ENCODE results near the gene H6PD. TPM values are rescaled to one million over a fixed set of nuclear protein-coding genes. Genes with fewer than 3 reads are reported as not detected.
A peak's percentile ranks its signal among the peaks of the same experiment; 100 is the strongest.

Gene H6PD
- total and polyA plus RNA-seq, 9 of the 15 experiments (the other 6 are each of a cell fraction or from before 2014, with no cell fraction given) = 0.04 to 2.5 (median 0.95) TPM

GRCh38 chr1:9293533-9294404, 59.2 kb downstream of the H6PD start (continued):
- no peak for TF ChIP-seq TCF15 (CRISPR knock-in tag; IDR thresholded peaks at IDR 0.05)
- peak; percentile 14 to 48; a peak in 2 of 4 replicates for TF ChIP-seq MCM7 (IDR thresholded peaks at IDR 0.05)
- no peak for TF ChIP-seq ZNF778 (CRISPR knock-in tag; IDR thresholded peaks at IDR 0.05)
- TF ChIP-seq, protein P1, sequence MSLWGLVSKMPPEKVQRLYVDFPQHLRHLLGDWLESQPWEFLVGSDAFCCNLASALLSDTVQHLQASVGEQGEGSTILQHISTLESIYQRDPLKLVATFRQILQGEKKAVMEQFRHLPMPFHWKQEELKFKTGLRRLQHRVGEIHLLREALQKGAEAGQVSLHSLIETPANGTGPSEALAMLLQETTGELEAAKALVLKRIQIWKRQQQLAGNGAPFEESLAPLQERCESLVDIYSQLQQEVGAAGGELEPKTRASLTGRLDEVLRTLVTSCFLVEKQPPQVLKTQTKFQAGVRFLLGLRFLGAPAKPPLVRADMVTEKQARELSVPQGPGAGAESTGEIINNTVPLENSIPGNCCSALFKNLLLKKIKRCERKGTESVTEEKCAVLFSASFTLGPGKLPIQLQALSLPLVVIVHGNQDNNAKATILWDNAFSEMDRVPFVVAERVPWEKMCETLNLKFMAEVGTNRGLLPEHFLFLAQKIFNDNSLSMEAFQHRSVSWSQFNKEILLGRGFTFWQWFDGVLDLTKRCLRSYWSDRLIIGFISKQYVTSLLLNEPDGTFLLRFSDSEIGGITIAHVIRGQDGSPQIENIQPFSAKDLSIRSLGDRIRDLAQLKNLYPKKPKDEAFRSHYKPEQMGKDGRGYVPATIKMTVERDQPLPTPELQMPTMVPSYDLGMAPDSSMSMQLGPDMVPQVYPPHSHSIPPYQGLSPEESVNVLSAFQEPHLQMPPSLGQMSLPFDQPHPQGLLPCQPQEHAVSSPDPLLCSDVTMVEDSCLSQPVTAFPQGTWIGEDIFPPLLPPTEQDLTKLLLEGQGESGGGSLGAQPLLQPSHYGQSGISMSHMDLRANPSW (CRISPR knock-in tag; IDR thresholded peaks at IDR 0.05) = no peak
- TF ChIP-seq, protein P2, sequence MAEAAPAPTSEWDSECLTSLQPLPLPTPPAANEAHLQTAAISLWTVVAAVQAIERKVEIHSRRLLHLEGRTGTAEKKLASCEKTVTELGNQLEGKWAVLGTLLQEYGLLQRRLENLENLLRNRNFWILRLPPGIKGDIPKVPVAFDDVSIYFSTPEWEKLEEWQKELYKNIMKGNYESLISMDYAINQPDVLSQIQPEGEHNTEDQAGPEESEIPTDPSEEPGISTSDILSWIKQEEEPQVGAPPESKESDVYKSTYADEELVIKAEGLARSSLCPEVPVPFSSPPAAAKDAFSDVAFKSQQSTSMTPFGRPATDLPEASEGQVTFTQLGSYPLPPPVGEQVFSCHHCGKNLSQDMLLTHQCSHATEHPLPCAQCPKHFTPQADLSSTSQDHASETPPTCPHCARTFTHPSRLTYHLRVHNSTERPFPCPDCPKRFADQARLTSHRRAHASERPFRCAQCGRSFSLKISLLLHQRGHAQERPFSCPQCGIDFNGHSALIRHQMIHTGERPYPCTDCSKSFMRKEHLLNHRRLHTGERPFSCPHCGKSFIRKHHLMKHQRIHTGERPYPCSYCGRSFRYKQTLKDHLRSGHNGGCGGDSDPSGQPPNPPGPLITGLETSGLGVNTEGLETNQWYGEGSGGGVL (CRISPR knock-in tag; IDR thresholded peaks at IDR 0.05) = no peak
- peak; percentile 86 for TF ChIP-seq ARHGAP35 (IDR thresholded peaks at IDR 0.05; ENCODE audit: partially characterized antibody)
- TF ChIP-seq, protein P3, sequence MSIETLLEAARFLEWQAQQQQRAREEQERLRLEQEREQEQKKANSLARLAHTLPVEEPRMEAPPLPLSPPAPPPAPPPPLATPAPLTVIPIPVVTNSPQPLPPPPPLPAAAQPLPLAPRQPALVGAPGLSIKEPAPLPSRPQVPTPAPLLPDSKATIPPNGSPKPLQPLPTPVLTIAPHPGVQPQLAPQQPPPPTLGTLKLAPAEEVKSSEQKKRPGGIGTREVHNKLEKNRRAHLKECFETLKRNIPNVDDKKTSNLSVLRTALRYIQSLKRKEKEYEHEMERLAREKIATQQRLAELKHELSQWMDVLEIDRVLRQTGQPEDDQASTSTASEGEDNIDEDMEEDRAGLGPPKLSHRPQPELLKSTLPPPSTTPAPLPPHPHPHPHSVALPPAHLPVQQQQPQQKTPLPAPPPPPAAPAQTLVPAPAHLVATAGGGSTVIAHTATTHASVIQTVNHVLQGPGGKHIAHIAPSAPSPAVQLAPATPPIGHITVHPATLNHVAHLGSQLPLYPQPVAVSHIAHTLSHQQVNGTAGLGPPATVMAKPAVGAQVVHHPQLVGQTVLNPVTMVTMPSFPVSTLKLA (conservative IDR thresholded peaks at IDR 0.05) = no peak
- peak; percentile 88 for TF ChIP-seq HLTF (IDR thresholded peaks at IDR 0.05)
- TF ChIP-seq POLR3G (IDR thresholded peaks at IDR 0.05; ENCODE audit: extremely low read depth, insufficient read length, insufficient replicate concordance) = no peak
- no peak for TF ChIP-seq SIRT6 (IDR thresholded peaks at IDR 0.05; ENCODE audit: low read depth, low read length)
- TF ChIP-seq ZNF282 (CRISPR knock-in tag; IDR thresholded peaks at IDR 0.05) = no peak
- TF ChIP-seq DPF2 (IDR thresholded peaks at IDR 0.05) = peak; percentile 42; the same call in 1 of the 2 replicates
- TF ChIP-seq HMG20B (CRISPR knock-in tag; IDR thresholded peaks at IDR 0.05) = no peak
- no peak for TF ChIP-seq ZNF384 (IDR thresholded peaks at IDR 0.05; ENCODE audit: low read depth, low read length)
- TF ChIP-seq PCBP1 (IDR thresholded peaks at IDR 0.05; ENCODE audit: low read depth, low read length, poor library complexity, severe bottlenecking) = peak; percentile 29
- TF ChIP-seq ZNF639 (CRISPR knock-in tag; conservative IDR thresholded peaks at IDR 0.05 in 1 of 2, IDR thresholded peaks at IDR 0.05 in 1 of 2) = no peak
